HG03558 (cell line): ENCODE data around the gene VPS33A.
A peak's percentile ranks its signal among the peaks of the same experiment; 100 is the strongest.
"Not testable (repeated sequence)": the region's sequence is repeated elsewhere in the genome, so short reads cannot be mapped to it uniquely, and the experiment has no call there.

Experiments
- ATAC-seq: cut with Tn5 transposase; IDR thresholded peaks from one replicate; pipeline ENCODE4 v1.9.1; 2021; ENCODE audit warnings: moderate number of reproducible peaks; ENCODE audit not compliant: unreplicated experiment; ENCODE audit errors: extremely low read depth

The VPS33A gene

GRCh38 chr12:122258939-122259338 lies 7.4 kb downstream of the VPS33A start:
- not testable (repeated sequence) for ATAC-seq

DNA sequence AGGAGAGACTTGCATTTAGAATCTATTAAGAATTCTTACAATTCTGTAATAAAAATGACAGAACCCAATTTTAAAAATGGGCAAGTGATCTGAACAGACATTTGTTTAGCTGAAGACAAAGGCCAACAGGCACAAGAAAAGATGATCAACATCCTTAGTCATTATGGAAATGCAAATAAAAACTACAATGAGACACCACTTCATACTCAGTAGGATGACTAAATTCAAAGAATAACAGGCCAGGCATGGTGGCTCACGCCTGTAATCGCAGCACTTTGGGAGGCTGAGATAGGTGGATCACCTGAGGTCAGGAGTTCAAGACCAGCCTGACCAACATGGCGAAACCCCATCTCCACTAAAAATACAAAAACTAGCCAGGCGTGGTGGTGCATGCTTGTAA lies 7.8 kb downstream of the VPS33A start:
- ATAC-seq, result not testable (repeated sequence)

DNA sequence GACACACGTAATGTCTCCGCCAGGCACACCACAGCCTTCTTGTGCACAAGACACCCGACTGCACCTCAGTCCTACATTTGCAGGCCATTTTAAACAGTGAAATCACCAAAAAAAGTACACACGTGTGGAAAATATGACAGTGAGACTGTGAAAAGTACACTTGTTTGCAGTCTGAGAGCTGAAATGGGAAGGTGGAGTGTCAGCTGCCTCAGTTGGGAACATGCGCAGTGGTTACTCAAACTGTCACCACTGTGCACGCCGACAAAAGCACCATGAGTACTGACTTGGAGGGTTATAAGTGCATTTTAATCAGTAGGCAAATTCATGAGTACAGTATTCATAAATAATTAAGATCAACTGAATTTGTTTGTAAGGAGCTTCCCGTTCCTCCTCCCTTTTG lies 15.8 kb downstream of the VPS33A start:
- no peak for ATAC-seq

- no peak for ATAC-seq
Measured at GRCh38 chr12:122250047-122250446, 16.2 kb downstream of the VPS33A start.

DNA sequence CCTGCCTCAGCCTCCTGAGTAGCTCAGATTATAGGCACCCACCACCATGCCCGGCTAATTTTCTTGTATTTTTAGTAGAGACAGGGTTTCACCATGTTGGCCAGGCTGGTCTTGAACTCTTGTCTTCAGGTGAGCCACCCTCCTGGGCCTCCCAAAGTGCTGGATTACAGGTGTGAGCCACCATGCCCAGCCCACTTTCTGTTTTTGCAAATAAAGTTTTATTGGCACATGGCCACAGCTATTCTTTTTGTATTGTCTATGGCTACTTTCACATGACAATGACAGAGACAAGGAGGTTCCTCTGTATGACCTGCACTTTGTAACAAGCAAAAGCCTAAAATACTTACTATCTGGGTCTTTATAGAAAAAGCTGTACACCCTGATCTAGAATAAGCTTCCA lies 20.7 kb downstream of the VPS33A start:
- ATAC-seq, result no peak

GRCh38 chr12:122244565-122245371 lies 21.5 kb downstream of the VPS33A start:
- ATAC-seq, result no peak

DNA sequence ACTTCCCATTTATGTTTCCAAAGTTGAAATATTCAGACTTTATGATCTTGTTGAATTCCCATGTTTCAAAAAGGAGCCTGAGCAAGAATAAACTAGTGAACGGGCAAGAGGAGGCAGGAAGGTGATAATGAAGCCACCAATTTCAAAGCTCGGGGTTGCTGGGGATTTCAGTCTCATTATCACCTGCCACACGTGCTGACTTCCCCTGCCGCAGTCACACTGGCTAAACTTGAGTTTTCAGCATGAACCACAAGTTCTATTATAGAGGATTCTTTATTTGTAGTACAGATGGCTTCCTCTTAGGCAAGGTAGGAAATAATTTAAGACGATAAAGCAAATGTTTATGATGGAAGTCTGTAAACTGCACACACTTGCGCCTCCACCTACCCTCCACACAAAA lies 22.3 kb downstream of the VPS33A start:
- no peak for ATAC-seq

- no peak for ATAC-seq
Measured at GRCh38 chr12:122238861-122239260, 27.4 kb downstream of the VPS33A start.

DNA sequence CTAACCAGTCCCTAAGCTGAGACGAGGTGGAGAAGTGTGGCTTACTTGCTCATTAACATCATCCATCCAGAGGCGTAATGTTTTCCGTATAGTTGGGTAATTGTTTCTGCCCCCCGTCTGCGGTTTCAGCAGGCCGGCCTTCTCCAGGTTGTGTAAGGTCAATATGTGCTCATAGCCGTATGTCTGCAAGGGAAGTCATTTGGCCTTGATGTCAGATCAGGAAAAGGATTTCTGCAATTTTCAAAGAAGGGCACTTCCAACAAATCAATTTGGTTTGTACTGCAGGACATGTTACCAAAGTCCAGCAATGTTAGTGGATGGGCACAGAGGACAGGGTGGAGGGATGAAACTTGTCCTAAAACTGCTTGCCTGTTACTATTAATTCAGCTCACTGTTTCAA lies 30.6 kb downstream of the VPS33A start:
- ATAC-seq, result no peak

DNA sequence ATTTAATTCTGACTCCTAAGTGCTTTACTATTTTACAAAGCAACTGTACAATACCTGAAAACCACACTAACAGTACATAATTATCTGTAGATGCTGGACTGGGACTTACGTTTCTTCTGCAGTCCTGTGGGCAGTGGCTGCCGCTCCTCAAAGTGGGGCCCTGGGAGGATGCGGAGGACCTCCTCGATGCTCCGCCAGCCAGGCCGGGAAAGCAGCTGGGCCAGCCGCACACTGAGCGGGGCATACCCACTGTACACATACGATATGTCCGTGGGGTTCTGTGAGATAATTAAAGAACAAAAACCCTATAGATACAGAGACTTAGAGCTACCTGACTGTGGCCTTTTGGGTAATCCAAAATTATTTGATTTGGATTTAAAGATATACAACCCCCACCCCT lies 33.6 kb downstream of the VPS33A start:
- no peak for ATAC-seq

DNA sequence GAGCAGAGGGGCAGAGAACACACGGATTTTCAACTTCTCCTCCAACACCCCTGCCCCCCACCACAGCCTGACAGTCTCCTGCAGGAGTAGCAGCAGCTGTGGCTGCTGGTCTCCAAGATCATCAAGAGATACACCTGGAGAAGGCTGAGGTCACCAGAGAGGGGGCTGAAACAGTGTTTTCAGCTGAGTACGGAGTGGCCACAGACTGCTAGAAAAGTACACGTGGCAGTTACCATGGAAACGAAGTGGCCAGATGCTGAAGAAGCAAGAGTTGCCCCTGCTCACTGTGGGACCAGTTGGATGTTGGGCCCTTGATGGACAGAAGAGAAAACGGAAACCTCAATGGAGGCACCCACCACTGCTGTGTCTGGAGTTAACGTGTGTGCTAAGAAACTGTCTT lies 35.5 kb downstream of the VPS33A start:
- ATAC-seq, result no peak

GRCh38 chr12:122228092-122228491 lies 38.2 kb downstream of the VPS33A start:
- ATAC-seq, result no peak

- ATAC-seq, result no peak
Measured at GRCh38 chr12:122227341-122227740, 39.0 kb downstream of the VPS33A start.

- ATAC-seq, result no peak
Measured at GRCh38 chr12:122226366-122227125, 39.7 kb downstream of the VPS33A start.

DNA sequence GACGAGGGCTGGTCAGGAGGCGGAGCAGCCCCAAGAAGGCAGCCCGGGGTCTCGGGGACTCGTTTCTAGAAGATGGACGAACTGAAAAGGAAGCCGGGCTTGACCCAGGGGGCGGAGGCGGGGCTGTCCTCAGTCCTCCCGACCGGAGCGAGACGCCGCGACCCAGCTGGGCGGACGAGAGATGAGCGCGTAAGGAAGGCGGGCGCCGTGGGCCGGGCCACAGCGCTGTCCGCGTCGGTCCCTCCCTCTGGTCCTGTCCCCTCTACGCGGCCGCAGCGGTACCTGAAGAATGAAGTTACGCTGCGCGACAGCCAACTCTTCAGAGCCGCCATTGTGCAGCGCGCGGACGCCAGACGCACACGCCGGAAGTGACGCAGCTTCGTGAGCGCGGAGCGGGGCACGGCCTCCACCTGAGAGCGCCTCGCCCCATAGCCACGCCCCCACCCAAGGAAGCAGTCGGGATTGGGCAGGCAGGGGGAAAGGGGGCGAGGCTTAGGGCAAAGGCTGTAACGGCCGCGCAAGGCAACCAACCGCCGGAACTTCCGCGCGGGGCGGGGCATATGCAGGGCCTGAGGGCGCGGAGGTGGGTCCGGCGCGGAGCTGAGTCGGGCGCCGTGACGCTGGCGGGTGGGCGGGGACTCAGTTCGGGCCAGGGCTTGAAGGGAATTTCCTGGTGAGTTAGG lies 40.5 kb downstream of the VPS33A start, which contains the start of gene DIABLO:
TSS of gene DIABLO (minus strand) at position 370 of the 683 bp plus-strand sequence. CDS start at position 332, 38 bp downstream.
- peak; percentile 82 for ATAC-seq

- ATAC-seq, result no peak
Measured at GRCh38 chr12:122216445-122216844, 49.8 kb downstream of the VPS33A start.

- ATAC-seq, result no peak
Measured at GRCh38 chr12:122215771-122216170, 50.5 kb downstream of the VPS33A start.

DNA sequence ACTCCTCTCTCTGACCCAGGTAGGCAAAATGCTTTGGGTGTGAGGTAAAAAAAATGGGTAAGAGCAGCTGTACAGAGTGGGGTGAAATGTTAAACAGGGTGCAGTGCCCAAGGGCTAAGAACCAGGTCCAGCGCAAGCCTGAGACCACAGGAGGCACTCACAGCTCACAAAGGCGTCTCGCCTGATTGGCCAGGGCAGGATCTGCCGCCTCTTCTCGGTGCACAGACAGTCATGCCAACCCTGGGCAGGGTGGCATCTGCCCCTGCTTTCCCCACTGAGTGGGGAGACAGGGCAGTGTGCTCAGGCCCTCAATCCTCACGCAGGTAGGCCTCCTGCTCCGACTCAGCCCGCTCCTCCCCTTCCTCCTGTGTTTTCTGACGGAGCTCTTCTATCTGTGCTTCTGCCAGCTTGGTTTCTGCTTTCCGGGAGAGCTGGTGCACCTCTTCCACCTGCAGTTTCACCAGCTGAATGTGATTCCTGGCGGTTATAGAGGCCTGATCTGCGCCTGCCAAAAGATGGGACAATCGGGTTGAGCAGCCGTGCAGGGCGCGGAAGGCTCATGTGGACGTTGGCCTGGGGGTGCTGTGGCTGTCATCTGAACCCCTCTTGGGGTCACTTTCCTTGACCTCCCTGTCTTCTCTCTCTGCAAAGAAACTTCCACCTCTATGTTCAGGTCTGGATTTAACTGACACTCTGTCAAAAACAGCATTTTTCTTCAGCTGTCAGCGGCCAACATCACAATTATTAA lies 58.0 kb downstream of the VPS33A start:
- ATAC-seq, result no peak

GRCh38 chr12:122207391-122207790 lies 58.9 kb downstream of the VPS33A start:
- ATAC-seq, result no peak

GRCh38 chr12:122206976-122207375 lies 59.3 kb downstream of the VPS33A start:
- no peak for ATAC-seq
